Left ventricle myocardium inferior (tissue), 1 donor: ENCODE data around the gene GPC6. TPM values are rescaled to one million over a fixed set of nuclear protein-coding genes. Genes with fewer than 3 reads are reported as not detected.

Experiments
- DNase-seq: peaks from one replicate; pipeline ENCODE4 v3.0.0-alpha.2; 2020
- H3K27ac ChIP-seq: fragments of 200-600 bp; replicated peaks from 2 replicates; pipeline ENCODE4 v1.8.0; 2021
- H3K27me3 ChIP-seq: fragments of 200-600 bp; 2 replicates; pipeline ENCODE4 v1.8.0; 2021; ENCODE audit warnings: low read depth
- H3K36me3 ChIP-seq: fragments of 200-600 bp; 2 replicates; pipeline ENCODE4 v1.8.0; 2021
- H3K4me1 ChIP-seq: fragments of 200-600 bp; 2 replicates; pipeline ENCODE4 v1.8.0; 2021
- H3K4me3 ChIP-seq: fragments of 200-600 bp; 2 replicates; pipeline ENCODE4 v1.8.0; 2021; ENCODE audit warnings: mild to moderate bottlenecking, moderate library complexity
- H3K9me3 ChIP-seq: fragments of 200-600 bp; replicated peaks from 2 replicates; pipeline ENCODE4 v1.8.0; 2021
- intact Hi-C: fragments of 100-400 bp; cut with micrococcal nuclease; formaldehyde crosslinking; loops from one replicate; pipeline ENCODE4 v1.11.0; 2022
- total RNA-seq: library from RNA; stranded (reverse); fragmentation: NEBNext Ultra II Directional; extraction: Animal tissue kit (Norgen Biotek cat#: 25700); gene quantifications from one replicate; pipeline ENCODE4 v1.2.1, GENCODE V29; 2021
- TF ChIP-seq, protein P1 (sequence below): fragments of 200-600 bp; IDR thresholded peaks from 2 replicates; pipeline ENCODE4 v1.8.0; 2021; ENCODE audit warnings: antibody characterized with exemption, mild to moderate bottlenecking, borderline replicate concordance
- donor health status: DM: no; HTN: yes; CAD: no; lungs with severe emphysema.

GPC6 gene
- total RNA-seq, 1 donor from 2014 or later, result 1.8 TPM

DNA sequence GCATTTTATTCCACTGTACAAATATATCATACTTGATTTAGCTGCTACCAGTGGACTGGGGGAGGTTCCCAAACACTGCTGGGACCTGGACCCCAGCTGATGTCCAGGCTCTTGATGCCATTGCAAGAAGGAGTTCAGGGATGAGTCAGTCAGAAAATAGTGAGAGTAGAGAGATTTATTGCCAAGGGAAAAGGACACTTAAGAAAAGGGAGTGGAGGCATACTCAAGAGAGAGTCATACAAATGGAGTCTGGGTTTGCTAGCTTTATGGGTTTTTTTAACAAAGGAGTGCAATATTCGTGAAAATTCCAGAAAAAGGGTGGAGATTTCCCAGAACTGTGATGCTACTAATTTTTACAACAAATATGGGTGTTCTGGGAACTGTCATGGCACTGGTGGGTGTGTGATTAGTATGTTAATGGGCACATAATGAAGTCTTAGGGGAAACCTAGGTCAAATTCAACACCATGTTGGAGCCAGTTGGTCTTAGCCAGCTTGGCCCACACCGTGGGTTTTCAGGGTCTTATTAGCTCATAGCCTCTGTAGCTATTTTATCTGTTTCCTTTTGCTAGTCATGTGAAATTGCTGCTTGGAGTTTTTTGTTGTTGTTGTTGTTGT lies 36.2 kb downstream of the GPC6 start:
- intact Hi-C loops, result no loop called here
- H3K9me3 ChIP-seq, result no peaks in the 10 kb centered on the region
- TF ChIP-seq, protein P1, sequence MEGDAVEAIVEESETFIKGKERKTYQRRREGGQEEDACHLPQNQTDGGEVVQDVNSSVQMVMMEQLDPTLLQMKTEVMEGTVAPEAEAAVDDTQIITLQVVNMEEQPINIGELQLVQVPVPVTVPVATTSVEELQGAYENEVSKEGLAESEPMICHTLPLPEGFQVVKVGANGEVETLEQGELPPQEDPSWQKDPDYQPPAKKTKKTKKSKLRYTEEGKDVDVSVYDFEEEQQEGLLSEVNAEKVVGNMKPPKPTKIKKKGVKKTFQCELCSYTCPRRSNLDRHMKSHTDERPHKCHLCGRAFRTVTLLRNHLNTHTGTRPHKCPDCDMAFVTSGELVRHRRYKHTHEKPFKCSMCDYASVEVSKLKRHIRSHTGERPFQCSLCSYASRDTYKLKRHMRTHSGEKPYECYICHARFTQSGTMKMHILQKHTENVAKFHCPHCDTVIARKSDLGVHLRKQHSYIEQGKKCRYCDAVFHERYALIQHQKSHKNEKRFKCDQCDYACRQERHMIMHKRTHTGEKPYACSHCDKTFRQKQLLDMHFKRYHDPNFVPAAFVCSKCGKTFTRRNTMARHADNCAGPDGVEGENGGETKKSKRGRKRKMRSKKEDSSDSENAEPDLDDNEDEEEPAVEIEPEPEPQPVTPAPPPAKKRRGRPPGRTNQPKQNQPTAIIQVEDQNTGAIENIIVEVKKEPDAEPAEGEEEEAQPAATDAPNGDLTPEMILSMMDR, result no peak
- H3K4me1 ChIP-seq, result no peaks in the 10 kb centered on the region
- no peaks in the 10 kb centered on the region for H3K36me3 ChIP-seq
- no peak overlapping the region for H3K4me3 ChIP-seq
- no peak for DNase-seq
- H3K27me3 ChIP-seq, result no peaks in the 10 kb centered on the region
- no peak overlapping the region for H3K27ac ChIP-seq

DNA sequence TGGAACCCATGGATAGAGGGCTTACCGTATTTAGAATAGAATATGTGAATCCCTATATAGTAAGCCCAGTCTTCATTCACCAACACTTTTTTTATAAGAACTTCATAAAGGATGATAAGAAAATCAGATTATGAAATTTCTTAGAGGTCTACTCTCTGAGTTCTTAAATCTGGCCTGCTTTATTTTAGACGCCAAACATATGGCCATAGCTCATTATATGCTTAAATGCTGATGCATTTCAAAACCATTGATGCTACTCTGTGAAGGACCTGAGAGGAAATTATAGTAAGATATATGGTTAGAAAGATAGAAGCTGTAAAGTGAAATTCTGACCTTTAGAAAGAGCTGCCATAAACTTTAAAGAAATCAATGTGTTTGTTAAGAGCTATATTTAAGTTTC lies 38.3 kb downstream of the GPC6 start:
- no peak overlapping the region for H3K4me3 ChIP-seq
- no peaks in the 10 kb centered on the region for H3K36me3 ChIP-seq
- TF ChIP-seq, protein P1, result no peak
- H3K4me1 ChIP-seq, result no peaks in the 10 kb centered on the region
- DNase-seq, result no peak
- no peaks in the 10 kb centered on the region for H3K9me3 ChIP-seq
- H3K27ac ChIP-seq, result no peak overlapping the region
- intact Hi-C loops, result no loop called here
- no peaks in the 10 kb centered on the region for H3K27me3 ChIP-seq

DNA sequence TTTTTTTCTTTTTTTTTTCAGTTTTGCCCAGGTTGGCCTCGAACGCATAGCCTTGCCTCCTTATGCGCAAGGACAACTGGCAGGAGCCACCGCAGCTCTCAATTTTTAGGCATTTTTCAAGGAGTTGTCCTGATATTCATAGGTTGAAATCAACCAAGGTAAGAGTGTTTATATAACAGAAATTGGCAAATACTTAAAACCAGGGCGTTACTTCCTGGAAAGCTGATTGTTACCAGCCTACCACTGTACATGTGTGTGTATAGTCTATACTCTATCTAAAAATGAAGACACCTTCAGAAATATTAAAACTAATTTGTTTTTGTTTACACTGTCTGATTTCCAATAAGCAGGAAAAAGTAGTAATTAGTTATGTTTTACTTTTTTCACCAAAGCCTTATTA lies 39.2 kb downstream of the GPC6 start:
- Histone ChIP-seq H3K4me3 (no peak overlapping the region), H3K4me1 (no peaks in the 10 kb centered on the region), H3K36me3 (no peaks in the 10 kb centered on the region), H3K27ac (no peak overlapping the region), H3K27me3 (no peaks in the 10 kb centered on the region), H3K9me3 (no peaks in the 10 kb centered on the region)
- TF ChIP-seq, protein P1, result no peak
- DNase-seq, result no peak
- intact Hi-C loops, result no loop called here

DNA sequence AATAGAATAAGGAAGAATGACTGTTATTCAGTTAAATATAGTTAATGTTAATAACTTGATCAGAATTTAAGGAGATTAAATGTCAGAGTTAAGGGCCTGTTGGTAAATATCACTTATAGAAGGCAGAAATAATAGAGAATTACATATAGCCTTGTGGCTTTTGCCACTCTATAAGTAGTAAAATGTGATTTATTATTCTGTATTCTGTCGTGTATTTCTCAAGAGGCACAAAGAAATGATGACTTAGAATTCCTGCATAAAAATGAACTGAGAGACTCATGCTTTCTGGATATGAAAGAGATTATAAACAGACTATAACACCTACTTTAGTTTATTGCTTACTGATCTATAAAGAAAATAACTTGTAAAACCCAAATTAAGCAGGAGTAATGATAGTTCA lies 40.1 kb downstream of the GPC6 start:
- no peaks in the 10 kb centered on the region for H3K27me3 ChIP-seq
- intact Hi-C loops, result no loop called here
- H3K9me3 ChIP-seq, result no peaks in the 10 kb centered on the region
- DNase-seq, result no peak
- TF ChIP-seq, protein P1, result no peak
- H3K4me1 ChIP-seq, result no peaks in the 10 kb centered on the region
- H3K4me3 ChIP-seq, result no peak overlapping the region
- no peak overlapping the region for H3K27ac ChIP-seq
- no peaks in the 10 kb centered on the region for H3K36me3 ChIP-seq

DNA sequence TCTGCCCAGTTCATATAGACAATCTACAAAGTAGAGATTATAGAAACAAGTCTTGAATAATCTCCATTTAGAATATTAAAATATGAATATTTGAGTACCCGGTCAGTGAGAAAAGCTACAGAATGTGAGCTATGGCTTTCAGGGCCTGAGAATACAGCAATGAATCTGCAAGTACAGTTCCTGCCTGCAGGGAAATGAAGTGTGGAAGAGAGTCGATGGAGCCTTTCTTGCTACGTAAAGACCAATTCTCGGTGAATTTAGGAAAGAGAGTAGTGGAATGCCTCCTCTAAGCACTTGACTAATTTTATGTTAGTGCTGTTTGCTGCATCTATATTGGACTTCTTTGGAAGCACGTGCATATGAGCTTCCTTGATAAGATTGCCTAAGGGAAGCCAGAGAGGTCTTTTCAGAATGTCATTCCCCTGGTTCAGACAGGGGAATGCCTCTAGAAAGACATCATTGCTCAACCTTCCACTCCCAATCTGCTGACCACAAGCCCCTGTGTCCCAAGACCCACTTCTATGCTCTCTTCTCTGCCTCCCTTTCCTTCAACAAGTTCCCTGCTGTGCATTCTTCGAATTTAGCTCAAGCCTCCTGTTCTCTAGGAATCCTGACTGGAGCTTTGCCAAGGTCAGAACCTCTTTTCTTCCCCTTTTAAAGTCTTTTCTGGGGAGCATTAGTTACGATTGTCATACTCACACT lies 41.9 kb downstream of the GPC6 start:
- Histone ChIP-seq H3K4me1 (no peaks in the 10 kb centered on the region), H3K9me3 (no peaks in the 10 kb centered on the region), H3K27ac (no peak overlapping the region), H3K4me3 (no peak overlapping the region), H3K36me3 (no peaks in the 10 kb centered on the region), H3K27me3 (no peaks in the 10 kb centered on the region)
- DNase-seq, result no peak
- intact Hi-C loops, result no loop called here
- TF ChIP-seq, protein P1, result no peak
